Astrocyte (in vitro differentiated cells and primary cell): ENCODE results near the gene FERMT3.

Experiments used
- CTCF ChIP-seq: IDR thresholded peaks from 2 replicates; pipeline ENCODE4 v1.5.1; 2011; ENCODE audit warnings: low read depth, mild to moderate bottlenecking, inconsistent platforms, low read length, moderate library complexity; ENCODE audit not compliant: insufficient read depth
- EZH2 ChIP-seq: IDR thresholded peaks from 2 replicates; pipeline ENCODE4 v1.6.1; 2012; ENCODE audit warnings: mild to moderate bottlenecking, low read length, inconsistent platforms; ENCODE audit not compliant: insufficient read depth

- TF ChIP-seq CTCF: no peak
- no peak for TF ChIP-seq EZH2
These were observed 18.5 kb downstream of the FERMT3 start for GRCh38 chr11:64224891-64225607.
